K562 treated with DMSO at 1 percent for 48 hours (cell line): ENCODE results near the gene IL12A. TPM values are rescaled to one million over a fixed set of nuclear protein-coding genes. Genes with fewer than 3 reads are reported as not detected.

Experiments
- total RNA-seq: library from RNA; unstranded; fragments of 300-600 nt; gene quantifications from 2 replicates; pipeline ENCODE4 v1.2.3, GENCODE V29; 2022; ENCODE audit warnings: low replicate concordance; ENCODE audit errors: extremely low read depth

The IL12A gene
- total RNA-seq = not detected in 2 replicates

DNA sequence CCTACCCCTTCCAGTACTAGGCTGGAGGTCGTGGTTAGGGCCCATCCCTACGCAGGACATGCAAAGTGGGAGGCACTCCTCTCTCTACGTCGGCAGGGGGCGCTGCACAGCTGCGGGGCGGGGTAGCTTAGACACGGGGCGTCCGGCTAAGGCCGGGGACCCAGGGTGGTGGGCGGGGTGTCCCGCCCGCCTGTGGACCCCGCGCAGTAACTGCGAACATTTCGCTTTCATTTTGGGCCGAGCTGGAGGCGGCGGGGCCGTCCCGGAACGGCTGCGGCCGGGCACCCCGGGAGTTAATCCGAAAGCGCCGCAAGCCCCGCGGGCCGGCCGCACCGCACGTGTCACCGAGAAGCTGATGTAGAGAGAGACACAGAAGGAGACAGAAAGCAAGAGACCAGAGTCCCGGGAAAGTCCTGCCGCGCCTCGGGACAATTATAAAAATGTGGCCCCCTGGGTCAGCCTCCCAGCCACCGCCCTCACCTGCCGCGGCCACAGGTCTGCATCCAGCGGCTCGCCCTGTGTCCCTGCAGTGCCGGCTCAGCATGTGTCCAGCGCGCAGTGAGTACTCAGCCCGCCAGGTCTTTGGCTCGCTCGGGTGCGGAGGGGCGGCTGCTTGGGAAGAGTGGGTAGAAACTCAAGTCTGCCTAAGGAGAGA, at the start of gene IL12A:
Gene IL12A (plus strand): TSS at position 219 of the 655 bp plus-strand sequence.

Other genes with a start within 250 kb of the IL12A start
- not detected in 2 replicates for gene SCHIP1, start 149.0 kb upstream of the IL12A start, total RNA-seq
- not detected in 2 replicates for gene C3orf80, start 236.6 kb downstream of the IL12A start, total RNA-seq